Ascending aorta (tissue), 2 donors: ENCODE measurements around the gene APOL3. TPM values are rescaled to one million over a fixed set of nuclear protein-coding genes. Genes with fewer than 3 reads are reported as not detected.
"Not testable (repeated sequence)": the region's sequence is repeated elsewhere in the genome, so short reads cannot be mapped to it uniquely, and the experiment has no call there.

Experiments used
- DNase-seq, 2 donors: peaks; one replicate each; pipeline ENCODE4 v3.0.0-alpha.2; 2019; ENCODE audit warnings: low spot score in 2 of 2
- H3K27ac ChIP-seq, 2 donors: fragments of 200-600 bp; sonication (generic); one replicate each; pipeline ENCODE4 v1.5.1; 2016 to 2017; ENCODE audit warnings: mild to moderate bottlenecking in 1 of 2
- H3K27me3 ChIP-seq: fragments of 200-600 bp; sonication (generic); one replicate; pipeline ENCODE4 v1.5.1; 2017
- H3K36me3 ChIP-seq, 2 donors: fragments of 200-600 bp; sonication (generic); one replicate each; pipeline ENCODE4 v1.5.1; 2016
- H3K4me1 ChIP-seq, 2 donors: fragments of 200-600 bp; sonication (generic); one replicate each; pipeline ENCODE4 v1.5.1; 2016 to 2017; ENCODE audit warnings: mild to moderate bottlenecking in 1 of 2
- H3K4me3 ChIP-seq, 2 donors: fragments of 200-600 bp; sonication (generic); one replicate each; pipeline ENCODE4 v1.5.1; 2016 to 2017; ENCODE audit warnings: mild to moderate bottlenecking in 1 of 2
- H3K9me3 ChIP-seq, 2 donors: fragments of 200-600 bp; sonication (generic); one replicate each; pipeline ENCODE4 v1.5.1; 2016
- CTCF ChIP-seq, 3 experiments: fragments of 200-600 bp in 2 of 3; fragments of 450-650 bp in 1 of 3; sonication (generic) in 2 of 3; IDR thresholded peaks; one replicate each; pipeline ENCODE4 v1.5.1; 2016 to 2019; ENCODE audit warnings: antibody characterized with exemption in 3 of 3, mild to moderate bottlenecking in 1 of 3, moderate library complexity in 1 of 3
- intact Hi-C: fragments of 100-400 bp; cut with DNase I; formaldehyde crosslinking; loops from one replicate; pipeline ENCODE4 v1.15.1; 2023
- total RNA-seq: library from RNA; depleted of rRNA; stranded (reverse); fragments of >200 nt; gene quantifications from one replicate; pipeline ENCODE4 v1.1.0, GENCODE V29; 2016

The APOL3 gene
- total RNA-seq, 1 donor from 2014 or later: 47.3 TPM

- intact Hi-C loops: loop anchor here (2.0 to 10.0 kb wide), 3 partner anchors 361 to 775 kb away; no protein-coding TSS in a partner anchor
Observed at GRCh38 chr22:36125994-36126531, 34.5 kb downstream of the APOL3 start.

DNA sequence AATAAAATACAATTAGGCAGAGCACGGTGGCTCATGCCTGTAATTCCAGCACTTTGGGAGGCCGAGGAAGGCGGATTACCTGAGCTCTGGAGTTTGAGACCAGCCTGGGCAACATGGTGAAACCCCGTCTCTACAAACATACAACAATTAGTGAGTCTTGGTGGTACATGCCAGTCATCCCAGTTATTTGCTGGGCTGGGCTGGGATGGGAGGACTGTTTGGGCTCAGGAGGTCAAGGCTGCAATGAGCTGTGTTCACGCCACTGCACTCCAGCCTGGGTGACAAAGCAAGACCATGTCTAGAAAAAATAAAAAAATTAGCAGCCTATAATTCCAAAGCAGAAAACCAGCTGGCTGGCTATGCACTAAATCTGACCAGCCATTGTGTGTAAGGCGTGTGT is 35.1 kb downstream of the APOL3 start:
- no peaks in the 10 kb centered on the region for H3K9me3 ChIP-seq
- H3K36me3 ChIP-seq: no peaks in the 10 kb centered on the region
- no peaks in the 10 kb centered on the region for H3K27me3 ChIP-seq
- TF ChIP-seq CTCF (IDR thresholded peaks at IDR 0.05): no peak
- DNase-seq: no peak
- H3K4me1 ChIP-seq: no peaks in the 10 kb centered on the region
- no peak overlapping the region for H3K4me3 ChIP-seq
- intact Hi-C loops: loop anchor here (2.0 to 10.0 kb wide), 3 partner anchors 361 to 775 kb away; no protein-coding TSS in a partner anchor
- no peak overlapping the region for H3K27ac ChIP-seq

More at GRCh38 chr22:36125994-36126531, 34.5 kb downstream of the APOL3 start:
- Histone ChIP-seq H3K27me3 (no peaks in the 10 kb centered on the region), H3K4me3 (no peak overlapping the region), H3K4me1 (no peaks in the 10 kb centered on the region), H3K9me3 (no peaks in the 10 kb centered on the region), H3K27ac (no peak overlapping the region), H3K36me3 (no peaks in the 10 kb centered on the region)
- no peak for TF ChIP-seq CTCF (IDR thresholded peaks at IDR 0.05)
- DNase-seq: no peak

DNA sequence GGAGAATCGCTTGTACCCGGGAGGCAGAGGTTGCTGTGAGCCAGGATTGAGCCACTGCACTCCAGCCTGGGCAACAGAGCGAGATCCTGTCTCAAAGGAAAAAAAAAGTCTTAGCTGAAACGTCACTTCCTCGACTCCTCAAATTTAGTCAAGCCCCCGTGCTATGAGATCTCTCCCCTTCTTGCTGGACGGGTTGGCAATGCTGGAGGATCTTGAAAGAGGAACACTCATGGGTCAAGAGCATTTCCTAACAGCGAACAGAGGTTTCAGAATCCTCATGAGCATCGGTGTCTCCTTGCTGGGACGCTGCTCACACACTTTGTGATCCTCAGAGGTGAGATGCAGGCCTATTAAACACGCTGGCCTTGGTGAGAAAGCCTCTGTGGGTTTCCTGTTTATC is 35.9 kb downstream of the APOL3 start:
- peak overlapping the region; percentile 84 to 89 for H3K27ac ChIP-seq
- intact Hi-C loops: loop anchor here (1.0 to 10.0 kb wide), 7 partner anchors 95 to 774 kb away; no protein-coding TSS in a partner anchor
- TF ChIP-seq CTCF (IDR thresholded peaks at IDR 0.05): no peak

DNA sequence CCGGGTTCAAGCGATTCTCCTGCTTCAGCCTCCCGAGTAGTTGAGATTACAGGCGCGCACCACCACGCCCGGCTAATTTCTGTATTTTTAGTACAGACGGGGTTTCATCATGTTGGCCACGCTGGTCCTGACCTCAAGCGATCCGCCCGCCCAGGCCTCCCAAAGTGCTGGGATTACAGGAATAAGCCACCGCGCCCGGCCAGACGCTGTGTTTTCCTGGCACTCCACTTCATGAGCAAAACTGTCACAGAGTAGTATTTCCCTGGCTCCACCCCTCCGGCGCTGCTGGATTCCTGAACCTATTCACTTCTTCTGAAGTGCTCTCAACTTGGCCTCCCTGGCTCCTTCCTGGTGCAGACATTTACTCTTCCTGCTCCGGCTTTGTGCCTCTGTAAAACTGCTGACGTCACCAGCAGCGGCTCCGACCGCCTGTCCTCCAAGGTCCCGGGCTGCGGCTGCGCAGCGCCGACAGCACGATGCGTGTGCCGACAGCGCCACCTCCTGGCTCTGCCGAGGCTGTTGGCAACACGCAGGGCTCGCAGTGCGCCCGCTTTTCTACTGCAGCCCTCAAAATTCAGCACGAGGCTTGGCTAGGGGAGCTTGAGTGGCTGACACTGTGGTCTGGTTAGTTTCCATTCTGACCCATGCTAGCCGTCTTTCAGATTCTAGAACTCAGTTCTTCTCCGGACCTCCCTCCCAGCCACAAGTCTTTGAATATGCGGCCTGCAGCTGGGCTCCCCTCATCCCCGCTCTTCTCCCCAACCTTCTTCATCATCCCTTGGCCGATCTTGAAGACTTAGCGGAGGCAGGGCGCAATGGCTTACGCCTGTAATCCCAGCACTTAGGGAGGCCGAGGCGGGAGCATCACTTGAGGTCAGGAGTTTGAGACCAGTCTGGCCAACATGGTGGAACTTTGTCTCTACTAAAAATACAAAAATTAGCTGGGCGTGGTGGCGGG is 36.6 kb downstream of the APOL3 start:
- DNase-seq: peak; percentile 85 to 97
- no peaks in the 10 kb centered on the region for H3K36me3 ChIP-seq
- peak; percentile 96 to 98 (median 98) for TF ChIP-seq CTCF (IDR thresholded peaks at IDR 0.05)
- peak overlapping the region in 1 of 2 donors; percentile 50 for H3K4me3 ChIP-seq
- H3K4me1 ChIP-seq: no peaks in the 10 kb centered on the region
- H3K27me3 ChIP-seq: no peaks in the 10 kb centered on the region
- H3K27ac ChIP-seq: peak overlapping the region; percentile 84 to 89
- H3K9me3 ChIP-seq: no peaks in the 10 kb centered on the region
- intact Hi-C loops: loop anchor here (1.0 to 10.0 kb wide), 8 partner anchors 58 to 773 kb away; no protein-coding TSS in a partner anchor

More for the DNA sequence above, 35.9 kb downstream of the APOL3 start:
- no peak for DNase-seq
- Histone ChIP-seq H3K4me1 (no peaks in the 10 kb centered on the region), H3K36me3 (no peaks in the 10 kb centered on the region), H3K4me3 (no peak overlapping the region), H3K27me3 (no peaks in the 10 kb centered on the region), H3K9me3 (no peaks in the 10 kb centered on the region)

DNA sequence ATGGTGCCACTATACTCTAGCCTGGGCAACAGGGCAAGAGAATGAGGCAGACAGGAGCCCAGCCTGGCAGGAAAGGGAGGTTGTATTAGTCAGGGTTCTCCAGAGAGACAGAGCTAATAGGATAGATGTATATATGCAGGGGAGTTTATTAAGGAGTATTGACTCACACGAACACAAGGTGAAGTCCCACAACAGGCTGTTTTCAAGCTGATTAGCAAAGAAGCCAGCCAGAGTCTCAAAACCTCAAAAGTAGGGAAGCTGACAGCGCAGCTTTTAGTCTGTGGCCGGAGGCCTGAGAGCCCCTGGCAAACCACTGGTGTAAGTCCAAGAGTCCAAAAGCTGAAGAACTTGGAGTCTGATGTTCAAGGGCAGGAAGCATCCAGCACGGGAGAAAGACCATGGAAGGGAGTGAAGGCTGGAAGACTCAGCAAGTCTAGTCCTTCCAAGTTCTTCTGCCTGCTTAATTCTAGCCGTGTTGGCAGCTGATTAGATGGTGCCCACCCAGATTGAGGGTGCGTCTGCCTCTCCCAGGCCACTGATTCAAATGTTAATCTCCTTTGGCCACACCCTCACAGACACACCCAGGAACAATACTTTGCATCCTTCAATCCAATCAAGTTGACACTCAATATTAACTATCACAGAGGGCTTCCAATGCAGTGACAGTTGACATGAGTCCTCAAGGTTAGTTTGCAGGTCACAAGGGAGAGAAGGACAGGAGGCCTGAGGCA is 39.8 kb downstream of the APOL3 start:
- not testable (repeated sequence) for H3K27ac ChIP-seq, H3K4me1 ChIP-seq, H3K9me3 ChIP-seq, H3K4me3 ChIP-seq, DNase-seq, H3K36me3 ChIP-seq, H3K27me3 ChIP-seq
- intact Hi-C loops: loop anchor here (5.0 to 10.0 kb wide), 3 partner anchors 278 to 686 kb away; no protein-coding TSS in a partner anchor
